Measurements from ENCODE around the gene ESYT3. TPM values are rescaled to one million over a fixed set of nuclear protein-coding genes. Genes with fewer than 3 reads are reported as not detected.

The ESYT3 gene
- total RNA-seq, 4 donors from 2014 or later, result 1.4 to 30.8 (median 4.9) TPM

DNA sequence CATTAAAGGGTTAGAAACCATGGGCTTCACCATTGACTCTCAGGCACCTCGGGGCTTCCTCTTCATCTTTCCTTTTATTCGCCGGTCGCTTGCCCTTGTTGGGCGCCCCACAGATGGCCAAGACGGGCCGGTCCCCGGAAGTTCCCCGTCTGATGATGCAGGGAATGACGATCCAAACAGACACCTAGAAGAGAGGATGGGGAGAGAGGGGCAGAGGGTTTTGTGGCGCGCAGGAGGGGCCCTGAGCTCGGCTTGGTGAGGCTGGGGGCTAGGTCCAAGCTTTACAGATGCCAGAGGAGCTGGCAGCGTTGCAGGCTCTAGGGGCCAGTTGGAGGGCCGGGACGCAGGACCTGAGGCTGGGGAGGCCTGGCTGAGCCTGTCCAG, 532 bp upstream of the ESYT3 start:
- no peaks in the 10 kb centered on the region for H3K27me3 ChIP-seq
- no peaks in the 10 kb centered on the region for H3K9me3 ChIP-seq
- TF ChIP-seq, protein P1, sequence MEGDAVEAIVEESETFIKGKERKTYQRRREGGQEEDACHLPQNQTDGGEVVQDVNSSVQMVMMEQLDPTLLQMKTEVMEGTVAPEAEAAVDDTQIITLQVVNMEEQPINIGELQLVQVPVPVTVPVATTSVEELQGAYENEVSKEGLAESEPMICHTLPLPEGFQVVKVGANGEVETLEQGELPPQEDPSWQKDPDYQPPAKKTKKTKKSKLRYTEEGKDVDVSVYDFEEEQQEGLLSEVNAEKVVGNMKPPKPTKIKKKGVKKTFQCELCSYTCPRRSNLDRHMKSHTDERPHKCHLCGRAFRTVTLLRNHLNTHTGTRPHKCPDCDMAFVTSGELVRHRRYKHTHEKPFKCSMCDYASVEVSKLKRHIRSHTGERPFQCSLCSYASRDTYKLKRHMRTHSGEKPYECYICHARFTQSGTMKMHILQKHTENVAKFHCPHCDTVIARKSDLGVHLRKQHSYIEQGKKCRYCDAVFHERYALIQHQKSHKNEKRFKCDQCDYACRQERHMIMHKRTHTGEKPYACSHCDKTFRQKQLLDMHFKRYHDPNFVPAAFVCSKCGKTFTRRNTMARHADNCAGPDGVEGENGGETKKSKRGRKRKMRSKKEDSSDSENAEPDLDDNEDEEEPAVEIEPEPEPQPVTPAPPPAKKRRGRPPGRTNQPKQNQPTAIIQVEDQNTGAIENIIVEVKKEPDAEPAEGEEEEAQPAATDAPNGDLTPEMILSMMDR (IDR thresholded peaks at IDR 0.05), result no peak
- H3K36me3 ChIP-seq, result no peaks in the 10 kb centered on the region
- intact Hi-C loops (cut with DNase I; ENCODE audit: low total_unique reads), result no loop called here
- DNase-seq, result no peak
- no peak overlapping the region for H3K27ac ChIP-seq
- no peaks in the 10 kb centered on the region for H3K4me1 ChIP-seq
- peak overlapping the region in 1 of 2 donors; percentile 49 for H3K4me3 ChIP-seq

DNA sequence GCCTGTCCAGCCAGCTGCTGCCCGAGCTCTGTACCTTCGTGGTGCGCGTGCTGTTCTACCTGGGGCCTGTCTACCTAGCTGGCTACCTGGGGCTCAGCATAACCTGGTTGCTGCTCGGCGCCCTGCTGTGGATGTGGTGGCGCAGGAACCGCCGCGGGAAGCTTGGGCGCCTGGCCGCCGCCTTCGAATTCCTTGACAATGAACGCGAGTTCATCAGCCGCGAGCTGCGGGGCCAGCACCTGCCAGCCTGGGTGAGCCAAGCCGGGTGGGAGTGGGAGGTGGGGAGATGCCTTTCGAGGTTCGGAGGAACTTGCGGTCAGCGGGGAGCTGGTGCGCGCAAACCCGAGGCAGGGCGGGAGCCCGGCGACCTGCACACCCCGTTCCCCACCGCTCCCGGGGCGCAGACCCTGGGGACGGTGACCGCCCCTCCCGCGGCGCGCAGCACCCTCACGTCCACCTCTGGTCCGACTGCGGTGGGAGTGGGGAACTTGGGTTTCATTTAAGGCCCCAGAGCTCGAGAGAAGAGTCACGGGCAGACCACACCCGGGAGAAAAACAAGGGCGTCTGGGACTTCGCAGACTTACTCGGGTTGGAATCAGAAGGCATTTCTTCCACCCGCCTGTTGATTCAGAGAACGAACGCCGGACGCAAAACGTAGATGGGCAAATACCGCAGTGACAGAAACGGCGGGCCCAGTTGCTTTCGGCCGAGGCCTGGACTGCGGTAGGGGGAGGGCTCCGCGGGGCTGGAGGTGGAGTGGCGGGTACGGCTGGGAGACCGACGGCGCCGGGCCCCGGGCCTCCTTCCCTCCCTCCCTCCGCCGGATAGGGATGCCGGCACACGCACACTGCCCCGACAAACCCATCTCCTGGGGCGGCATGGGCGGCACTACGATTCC, 708 bp downstream of the ESYT3 start:
- Histone ChIP-seq H3K4me1 (no peaks in the 10 kb centered on the region), H3K9me3 (no peaks in the 10 kb centered on the region), H3K4me3 (peak overlapping the region; percentile 33 to 49), H3K27me3 (no peaks in the 10 kb centered on the region), H3K27ac (no peak overlapping the region), H3K36me3 (no peaks in the 10 kb centered on the region)
- intact Hi-C loops (cut with DNase I; ENCODE audit: low total_unique reads), result no loop called here
- TF ChIP-seq POLR2A (IDR thresholded peaks at IDR 0.05), result no peak
- TF ChIP-seq, protein P1 (IDR thresholded peaks at IDR 0.05), result no peak
- DNase-seq, result no peak

- no peak for DNase-seq
- Histone ChIP-seq H3K27me3 (no peaks in the 10 kb centered on the region), H3K4me3 (peak overlapping the region in 1 of 2 donors; percentile 49), H3K9me3 (no peaks in the 10 kb centered on the region), H3K36me3 (no peaks in the 10 kb centered on the region), H3K27ac (no peak overlapping the region), H3K4me1 (no peaks in the 10 kb centered on the region)
- intact Hi-C loops (cut with DNase I; ENCODE audit: low total_unique reads), result no loop called here
- no peak for TF ChIP-seq POLR2A (IDR thresholded peaks at IDR 0.05)
- TF ChIP-seq, protein P1 (IDR thresholded peaks at IDR 0.05), result no peak
These were observed 1.4 kb downstream of the ESYT3 start for GRCh38 chr3:138435840-138436239.

- intact Hi-C loops (cut with DNase I; ENCODE audit: low total_unique reads), result no loop called here
- no peak for DNase-seq
- H3K36me3 ChIP-seq, result no peaks in the 10 kb centered on the region
These were observed 2.9 kb downstream of the ESYT3 start for GRCh38 chr3:138437281-138437680.

DNA sequence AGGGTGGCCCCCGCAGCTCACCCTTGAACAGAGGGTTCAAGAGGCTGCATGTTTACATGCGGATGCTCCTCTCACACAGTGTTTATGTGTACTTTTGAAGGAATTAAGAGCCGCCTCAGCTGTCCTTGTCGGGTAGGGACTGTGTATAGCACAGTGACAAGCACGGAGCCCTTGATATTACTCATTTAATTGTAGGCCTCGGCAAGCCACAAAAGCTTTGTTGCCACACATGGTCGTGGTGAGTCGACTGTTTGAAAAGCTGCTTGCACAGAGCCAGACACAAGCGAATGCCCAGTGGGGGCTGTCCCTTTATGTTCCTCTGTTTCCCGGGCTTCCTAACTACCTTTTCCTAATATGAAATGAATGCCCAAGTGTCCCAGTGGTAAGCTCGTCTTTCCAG, 4.5 kb downstream of the ESYT3 start:
- intact Hi-C loops (cut with DNase I; ENCODE audit: low total_unique reads), result no loop called here
- TF ChIP-seq, protein P1 (IDR thresholded peaks at IDR 0.05), result no peak
- no peak for TF ChIP-seq POLR2A (IDR thresholded peaks at IDR 0.05)
- no peaks in the 10 kb centered on the region for H3K36me3 ChIP-seq
- no peaks in the 10 kb centered on the region for H3K4me1 ChIP-seq
- DNase-seq, result no peak
- no peaks in the 10 kb centered on the region for H3K9me3 ChIP-seq
- H3K27ac ChIP-seq, result no peak overlapping the region
- no peak overlapping the region for H3K4me3 ChIP-seq
- H3K27me3 ChIP-seq, result no peaks in the 10 kb centered on the region

More at GRCh38 chr3:138437281-138437680, 2.9 kb downstream of the ESYT3 start:
- Histone ChIP-seq H3K27me3 (no peaks in the 10 kb centered on the region), H3K9me3 (no peaks in the 10 kb centered on the region), H3K4me1 (no peaks in the 10 kb centered on the region), H3K27ac (no peak overlapping the region), H3K4me3 (no peak overlapping the region)
- TF ChIP-seq, protein P1 (IDR thresholded peaks at IDR 0.05), result no peak
- no peak for TF ChIP-seq POLR2A (IDR thresholded peaks at IDR 0.05)

Data from uterus (tissue), 4 donors.